IPS DF 6.9 (cell line): ENCODE measurements around the gene PRICKLE4.
"Not testable (repeated sequence)": the region's sequence is repeated elsewhere in the genome, so short reads cannot be mapped to it uniquely, and the experiment has no call there.

ENCODE experiments used
- DNase-seq: peaks from one replicate; pipeline ENCODE4 v3.0.0-alpha.2; 2013; ENCODE audit warnings: low read depth, low spot score
- H3K27ac ChIP-seq: one replicate; pipeline ENCODE4 v1.5.1; 2013; ENCODE audit warnings: low read length, control low read depth
- H3K27me3 ChIP-seq: 2 replicates; pipeline ENCODE4 v1.6.1; 2013; ENCODE audit warnings: mild to moderate bottlenecking, low read length; ENCODE audit not compliant: control insufficient read depth, insufficient read depth
- H3K36me3 ChIP-seq: 2 replicates; pipeline ENCODE4 v1.6.1; 2013; ENCODE audit warnings: low read length; ENCODE audit not compliant: control insufficient read depth, insufficient read depth
- H3K4me1 ChIP-seq: 2 replicates; pipeline ENCODE4 v1.6.1; 2013; ENCODE audit warnings: low read length; ENCODE audit not compliant: control insufficient read depth, insufficient read depth
- H3K4me3 ChIP-seq: 2 replicates; pipeline ENCODE4 v1.5.1; 2013; ENCODE audit warnings: mild to moderate bottlenecking, low read length
- H3K9me3 ChIP-seq: 2 replicates; pipeline ENCODE4 v1.6.1; 2013; ENCODE audit warnings: low read length, inconsistent platforms; ENCODE audit not compliant: control insufficient read depth, insufficient read depth
- WGBS: extraction: QIAGEN DNeasy Blood & Tissue Kit; methylation state at CpG from one replicate; pipeline ENCODE4 v1.1.7; 2013; ENCODE audit warnings: mixed read lengths, missing lambda C conversion rate; ENCODE audit not compliant: insufficient read length, insufficient coverage; 5-methylcytosine and 5-hydroxymethylcytosine counted together

PRICKLE4 gene

DNA sequence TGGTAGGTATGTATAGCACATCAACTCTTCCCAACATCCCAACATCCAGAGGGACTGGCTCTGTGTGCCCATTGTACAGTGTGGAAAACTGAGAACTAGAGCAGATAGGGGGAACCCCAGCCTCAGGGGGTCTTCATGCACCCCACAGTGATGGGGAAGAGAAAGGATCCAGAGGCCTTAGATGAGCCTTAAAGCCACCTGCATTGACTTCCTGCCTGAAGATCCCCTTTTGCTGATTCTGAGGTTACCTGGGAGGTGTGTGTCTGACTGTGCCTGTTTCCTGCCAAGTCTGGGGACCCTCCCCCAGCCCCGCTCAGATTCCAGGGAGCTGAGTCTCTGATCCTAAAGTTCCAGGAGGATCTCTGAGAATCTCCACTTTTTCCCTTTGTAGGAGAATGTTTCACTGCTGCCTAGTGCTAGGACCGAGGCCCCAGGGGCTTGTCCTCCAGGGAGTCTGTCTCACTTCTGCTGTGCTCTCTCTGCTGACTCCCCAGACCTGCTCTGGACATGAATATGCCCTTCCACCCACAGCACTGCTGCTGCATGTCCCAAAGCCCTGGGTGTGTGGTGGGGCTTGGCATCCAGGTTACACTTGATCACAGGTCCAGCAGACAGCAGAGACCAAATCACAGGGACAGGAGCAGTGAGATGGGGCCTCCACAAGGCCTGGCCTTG is 20.5 kb upstream of the PRICKLE4 start:
- WGBS: no CpG with 5 or more reads among the region's 2 CpGs
- Histone ChIP-seq H3K9me3 (no peaks in the 10 kb centered on the region), H3K27me3 (no peaks in the 10 kb centered on the region; the same call in 1 of the 2 replicates), H3K4me1 (no peaks in the 10 kb centered on the region), H3K27ac (no peak overlapping the region), H3K36me3 (no peaks in the 10 kb centered on the region), H3K4me3 (no peak overlapping the region)
- no peak for DNase-seq

DNA sequence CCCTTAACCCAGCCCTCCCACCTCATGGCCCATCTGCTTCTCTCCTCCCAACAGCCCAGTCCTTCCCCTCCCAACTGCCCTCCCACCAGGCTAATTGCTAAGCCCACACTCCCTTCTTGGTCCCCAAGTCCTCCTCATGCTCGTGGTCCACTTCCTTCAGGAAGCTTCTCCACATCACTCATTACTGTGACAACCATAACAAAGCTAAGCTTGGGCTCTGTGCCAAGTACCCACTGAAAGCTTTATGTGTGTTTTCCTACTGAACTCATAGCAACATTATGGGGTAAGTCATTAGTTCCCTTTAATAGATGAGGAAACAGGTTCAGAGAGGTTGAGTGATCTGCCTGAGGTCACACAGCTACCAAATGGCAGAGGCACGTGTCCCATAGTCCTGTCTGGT is 17.1 kb upstream of the PRICKLE4 start:
- H3K9me3 ChIP-seq: no peaks in the 10 kb centered on the region
- H3K4me1 ChIP-seq: no peaks in the 10 kb centered on the region
- no peak overlapping the region for H3K4me3 ChIP-seq
- no peaks in the 10 kb centered on the region for H3K36me3 ChIP-seq
- no CpG with 5 or more reads among the region's 2 CpGs for WGBS
- H3K27me3 ChIP-seq: no peaks in the 10 kb centered on the region; the same call in 1 of the 2 replicates
- DNase-seq: no peak
- no peak overlapping the region for H3K27ac ChIP-seq

DNA sequence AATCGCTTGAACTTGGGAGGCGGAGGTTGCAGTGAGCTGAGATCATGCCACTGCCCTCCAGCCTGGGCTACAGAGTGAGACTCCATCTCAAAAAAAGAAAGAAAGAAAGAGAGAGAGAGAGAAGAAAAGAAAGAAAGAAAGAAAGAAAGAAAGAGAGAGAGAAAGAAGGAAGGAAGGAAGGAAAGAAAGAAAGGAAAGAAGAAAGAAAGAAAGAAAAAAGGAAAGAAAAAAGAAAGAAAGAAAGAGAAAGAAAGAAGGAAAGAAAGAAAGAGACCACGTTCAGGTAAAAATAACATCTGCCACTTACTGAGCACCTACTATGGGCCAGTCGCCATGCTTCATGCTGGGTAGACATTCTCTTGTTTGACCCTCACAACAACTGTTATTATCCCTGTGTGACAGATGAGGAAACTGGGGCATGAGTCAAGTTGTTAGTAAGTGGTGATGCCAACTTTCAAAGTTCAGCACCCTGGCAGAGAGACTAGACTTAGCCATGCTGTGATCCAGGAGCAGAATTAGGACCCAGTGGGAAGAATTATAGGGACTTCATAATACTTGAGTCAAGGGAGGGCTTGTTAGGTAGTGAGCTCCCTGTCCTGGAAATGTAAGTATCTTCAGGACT is 14.4 kb upstream of the PRICKLE4 start:
- H3K4me1 ChIP-seq, DNase-seq, H3K9me3 ChIP-seq, H3K4me3 ChIP-seq, H3K36me3 ChIP-seq, H3K27me3 ChIP-seq, H3K27ac ChIP-seq: not testable (repeated sequence)
- WGBS: no CpG with 5 or more reads among the region's 4 CpGs

- no peak for DNase-seq
- WGBS: no CpG with 5 or more reads among the region's 12 CpGs
- H3K4me1 ChIP-seq: no peaks in the 10 kb centered on the region
- no peaks in the 10 kb centered on the region for H3K9me3 ChIP-seq
- H3K27me3 ChIP-seq: no peaks in the 10 kb centered on the region
- no peak overlapping the region for H3K4me3 ChIP-seq
- peaks cover 4% of the 10 kb centered on the region; the same call in 1 of the 2 replicates for H3K36me3 ChIP-seq
- no peak overlapping the region for H3K27ac ChIP-seq
These were observed 13.3 kb upstream of the PRICKLE4 start for GRCh38 chr6:41767112-41767833.

DNA sequence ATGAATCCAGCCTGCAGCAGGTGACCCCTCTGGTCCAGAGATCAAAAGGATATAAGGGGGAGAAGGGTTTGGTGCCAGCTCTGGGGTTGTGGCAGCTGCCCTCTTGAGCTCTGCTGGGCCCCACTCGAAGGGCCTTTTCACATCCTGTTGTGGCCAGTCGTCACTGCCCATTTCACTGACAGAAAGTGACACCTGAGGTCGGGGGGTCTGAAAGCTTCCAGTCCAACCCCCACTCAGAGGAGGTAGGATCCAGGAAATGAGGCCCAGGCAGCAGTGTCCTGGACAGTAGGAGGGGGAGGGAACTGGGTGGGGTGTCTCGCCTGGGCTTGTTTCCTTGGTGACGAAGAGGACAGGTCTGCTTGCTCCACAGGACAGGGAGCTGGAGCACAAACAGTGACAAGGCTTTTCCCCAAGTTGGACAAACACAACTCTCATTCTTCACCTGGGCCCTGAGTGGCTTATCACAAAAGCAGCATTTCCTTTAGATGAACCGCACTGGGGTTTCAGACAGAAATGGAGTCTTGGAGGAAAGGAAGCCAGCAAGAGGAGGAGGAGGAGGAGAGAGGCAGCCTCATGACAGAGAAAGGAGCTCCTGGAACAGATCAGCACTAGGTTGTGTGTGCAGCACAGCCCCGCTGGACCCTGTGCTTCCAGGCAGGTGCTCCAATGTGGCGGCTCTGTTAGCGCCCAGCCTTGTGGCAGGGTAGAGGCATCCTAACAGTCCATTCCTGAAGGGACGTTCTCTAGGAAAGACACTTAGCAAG is 11.9 kb upstream of the PRICKLE4 start:
- WGBS: no CpG with 5 or more reads among the region's 10 CpGs
- H3K27ac ChIP-seq: no peak overlapping the region
- H3K4me1 ChIP-seq: no peaks in the 10 kb centered on the region
- H3K9me3 ChIP-seq: no peaks in the 10 kb centered on the region
- H3K36me3 ChIP-seq: peaks cover 4% of the 10 kb centered on the region; the same call in 1 of the 2 replicates
- no peak overlapping the region for H3K4me3 ChIP-seq
- H3K27me3 ChIP-seq: no peaks in the 10 kb centered on the region
- no peak for DNase-seq

GRCh38 chr6:41769376-41769775 is 11.2 kb upstream of the PRICKLE4 start:
- H3K27ac ChIP-seq: no peak overlapping the region
- DNase-seq: no peak
- H3K27me3 ChIP-seq: no peaks in the 10 kb centered on the region
- H3K9me3 ChIP-seq: no peaks in the 10 kb centered on the region
- peaks cover 4% of the 10 kb centered on the region; the same call in 1 of the 2 replicates for H3K36me3 ChIP-seq
- no peak overlapping the region for H3K4me3 ChIP-seq
- H3K4me1 ChIP-seq: no peaks in the 10 kb centered on the region
- WGBS: no CpG with 5 or more reads among the region's 8 CpGs

DNA sequence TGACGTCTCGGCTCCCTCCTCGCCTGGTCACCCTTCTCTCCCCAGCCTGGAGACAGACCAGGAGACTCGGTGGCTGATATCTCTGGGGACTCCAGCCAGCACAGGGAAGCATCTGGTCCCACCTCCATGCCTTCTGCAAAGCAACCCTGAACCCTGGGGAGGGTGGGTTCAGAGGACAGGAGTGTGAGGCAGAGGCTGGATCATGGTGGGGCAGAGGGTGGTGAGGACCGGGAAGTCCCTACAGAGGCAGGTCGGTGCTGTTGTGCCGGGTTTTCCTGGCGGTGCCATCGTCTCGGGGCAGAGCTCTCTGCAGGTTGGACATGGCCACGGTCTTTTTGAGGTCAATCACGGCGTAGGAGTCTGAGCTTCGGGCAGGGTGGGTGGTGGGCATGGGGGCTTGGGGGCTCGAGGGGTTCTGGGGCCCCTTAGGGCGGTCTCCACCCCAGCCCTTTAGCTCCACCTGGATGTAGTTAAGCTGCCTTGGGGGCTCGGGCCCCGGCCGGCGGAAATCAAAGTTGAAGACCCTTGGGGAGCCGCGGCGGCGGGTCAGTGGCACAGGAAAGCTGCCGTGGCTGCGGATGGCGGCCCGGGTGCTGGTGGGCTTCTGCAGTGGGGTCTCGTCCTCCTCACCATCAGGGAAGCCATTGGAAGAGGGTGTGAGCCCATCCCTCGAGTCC is 10.1 kb upstream of the PRICKLE4 start:
- no peak for DNase-seq
- Histone ChIP-seq H3K9me3 (no peaks in the 10 kb centered on the region), H3K4me3 (no peak overlapping the region), H3K27me3 (no peaks in the 10 kb centered on the region), H3K36me3 (peaks cover 4% of the 10 kb centered on the region; the same call in 1 of the 2 replicates), H3K4me1 (no peaks in the 10 kb centered on the region), H3K27ac (no peak overlapping the region)
- WGBS: no CpG with 5 or more reads among the region's 30 CpGs

GRCh38 chr6:41771058-41771983 is 9.3 kb upstream of the PRICKLE4 start:
- H3K36me3 ChIP-seq: peaks cover 4% of the 10 kb centered on the region; the same call in 1 of the 2 replicates
- no peaks in the 10 kb centered on the region for H3K27me3 ChIP-seq
- no peak for DNase-seq
- H3K9me3 ChIP-seq: no peaks in the 10 kb centered on the region
- no peak overlapping the region for H3K4me3 ChIP-seq
- WGBS: no CpG with 5 or more reads among the region's 29 CpGs
- no peak overlapping the region for H3K27ac ChIP-seq
- no peaks in the 10 kb centered on the region for H3K4me1 ChIP-seq

- H3K27ac ChIP-seq: no peak overlapping the region
- DNase-seq: no peak
- WGBS: no CpG with 5 or more reads among the region's 3 CpGs
- no peak overlapping the region for H3K4me3 ChIP-seq
- H3K9me3 ChIP-seq: no peaks in the 10 kb centered on the region
- H3K27me3 ChIP-seq: no peaks in the 10 kb centered on the region
- peaks cover 4% of the 10 kb centered on the region; the same call in 1 of the 2 replicates for H3K36me3 ChIP-seq
- H3K4me1 ChIP-seq: no peaks in the 10 kb centered on the region
These were observed 5.7 kb upstream of the PRICKLE4 start for GRCh38 chr6:41774841-41775240.
